WTC11 (cell line): ENCODE measurements around the gene NFS1. TPM values are rescaled to one million over a fixed set of nuclear protein-coding genes. Genes with fewer than 3 reads are reported as not detected.

Experiments used
- ATAC-seq: fragments of 200-7000 bp; cut with Tn5 transposase; 2 replicates; pipeline ENCODE4 v1.10.0; 2021; ENCODE audit warnings: mild to moderate bottlenecking, moderate library complexity
- CTCF ChIA-PET: fragments of 300-600 bp; sonication (Branson Sonifier 250); formaldehyde crosslinking; loops from one replicate; lab custom pipeline; 2021; ENCODE audit warnings: antibody characterized with exemption; lab: Charles Lee
- POLR2A ChIA-PET: fragments of 350-600 bp; sonication (Branson Sonifier 250); formaldehyde crosslinking; loops from one replicate; lab custom pipeline; 2021; ENCODE audit warnings: antibody characterized with exemption; lab: Charles Lee
- DNase-seq: peaks from one replicate; pipeline ENCODE4 v3.0.0; 2021; ENCODE audit warnings: low spot score
- H3K27ac Mint-ChIP-seq: 2 replicates; pipeline ENCODE4 v1.8.0; 2021; ENCODE audit warnings: mixed read lengths
- H3K27me3 Mint-ChIP-seq: 2 replicates; pipeline ENCODE4 v1.8.0; 2021; ENCODE audit warnings: low read depth, mild to moderate bottlenecking, moderate library complexity, mixed read lengths
- H3K36me3 Mint-ChIP-seq: 2 replicates; pipeline ENCODE4 v1.8.0; 2021; ENCODE audit warnings: mixed read lengths
- H3K4me1 Mint-ChIP-seq: 2 replicates; pipeline ENCODE4 v1.8.0; 2022; ENCODE audit warnings: mixed read lengths
- H3K4me3 Mint-ChIP-seq: 2 replicates; pipeline ENCODE4 v1.8.0; 2021; ENCODE audit warnings: mild to moderate bottlenecking, moderate library complexity, mixed read lengths
- H3K9me3 Mint-ChIP-seq: 2 replicates; pipeline ENCODE4 v1.8.0; 2021; ENCODE audit warnings: mixed read lengths
- EMX1 ChIP-seq: fragments of 250-450 bp; sonication (Bioruptor Pico); IDR thresholded peaks from 2 replicates; pipeline ENCODE4 v1.8.0; 2021; ENCODE audit warnings: mild to moderate bottlenecking
- FOXJ3 ChIP-seq: sonication (generic); formaldehyde crosslinking; IDR thresholded peaks from 2 replicates; pipeline ENCODE4 v1.9.0; 2021; ENCODE audit warnings: missing genetic modification reagents, mild to moderate bottlenecking, borderline replicate concordance
- FOXP1 ChIP-seq: sonication (generic); formaldehyde crosslinking; IDR thresholded peaks from 2 replicates; pipeline ENCODE4 v1.8.0; 2022; ENCODE audit warnings: missing genetic modification reagents, mild to moderate bottlenecking, moderate library complexity, borderline replicate concordance
- KAT7 ChIP-seq: sonication (generic); formaldehyde crosslinking; IDR thresholded peaks from 2 replicates; pipeline ENCODE4 v1.8.1; 2023; ENCODE audit warnings: missing genetic modification reagents, mild to moderate bottlenecking, borderline replicate concordance
- NR2C2 ChIP-seq: sonication (generic); formaldehyde crosslinking; IDR thresholded peaks from 2 replicates; pipeline ENCODE4 v1.8.0; 2022; ENCODE audit warnings: mild to moderate bottlenecking, missing genetic modification reagents
- NR3C1 ChIP-seq: sonication (generic); formaldehyde crosslinking; conservative IDR thresholded peaks from 2 replicates; pipeline ENCODE4 v1.8.1; 2023; ENCODE audit warnings: low read depth, mild to moderate bottlenecking, missing genetic modification reagents
- RORB ChIP-seq: fragments of 250-450 bp; sonication (Bioruptor Pico); IDR thresholded peaks from 2 replicates; pipeline ENCODE4 v1.9.0; 2021; ENCODE audit warnings: mild to moderate bottlenecking
- SP1 ChIP-seq: sonication (generic); formaldehyde crosslinking; conservative IDR thresholded peaks from 2 replicates; pipeline ENCODE4 v1.8.1; 2022; ENCODE audit warnings: missing genetic modification reagents
- TCF7 ChIP-seq: sonication (generic); formaldehyde crosslinking; IDR thresholded peaks from 2 replicates; pipeline ENCODE4 v1.8.0; 2022; ENCODE audit warnings: mild to moderate bottlenecking, low read depth, missing genetic modification reagents, moderate library complexity
- ZNF219 ChIP-seq: sonication (generic); formaldehyde crosslinking; IDR thresholded peaks from 2 replicates; pipeline ENCODE4 v1.8.0; 2023; ENCODE audit warnings: missing genetic modification reagents, mild to moderate bottlenecking, borderline replicate concordance
- ZNF317 ChIP-seq: sonication (generic); formaldehyde crosslinking; IDR thresholded peaks from 2 replicates; pipeline ENCODE4 v1.8.1; 2023; ENCODE audit warnings: low read depth, mild to moderate bottlenecking, moderate library complexity, missing genetic modification reagents, borderline replicate concordance
- ZNF423 ChIP-seq: fragments of 250-450 bp; sonication (Bioruptor Pico); IDR thresholded peaks from 2 replicates; pipeline ENCODE4 v2.1.2; 2022; ENCODE audit warnings: mild to moderate bottlenecking, moderate library complexity
- total RNA-seq: library from RNA; stranded (reverse); gene quantifications from 3 replicates; pipeline ENCODE4 v1.2.3, GENCODE V29; 2021
- TF ChIP-seq, protein P1 (sequence below): fragments of 250-450 bp; sonication (Bioruptor Pico); IDR thresholded peaks from 2 replicates; pipeline ENCODE4 v1.8.0; 2021; ENCODE audit warnings: mild to moderate bottlenecking
- TF ChIP-seq, protein P2 (sequence below): sonication (generic); formaldehyde crosslinking; IDR thresholded peaks from 2 replicates; pipeline ENCODE4 v1.8.0; 2022; ENCODE audit warnings: mild to moderate bottlenecking, missing genetic modification reagents
- TF ChIP-seq, protein P3 (sequence below): sonication (generic); formaldehyde crosslinking; IDR thresholded peaks from 2 replicates; pipeline ENCODE4 v1.8.1; 2023; ENCODE audit warnings: mild to moderate bottlenecking, missing genetic modification reagents
- TF ChIP-seq, protein P4 (sequence below): fragments of 250-450 bp; sonication (Bioruptor Pico); IDR thresholded peaks from 2 replicates; pipeline ENCODE4 v1.9.0; 2021; ENCODE audit warnings: mild to moderate bottlenecking
- TF ChIP-seq, protein P5 (sequence below): sonication (generic); formaldehyde crosslinking; IDR thresholded peaks from 2 replicates; pipeline ENCODE4 v1.8.1; 2023; ENCODE audit warnings: mild to moderate bottlenecking, missing genetic modification reagents, moderate library complexity

Gene NFS1
- total RNA-seq, 1 experiment from 2014 or later = 36.1 TPM

DNA sequence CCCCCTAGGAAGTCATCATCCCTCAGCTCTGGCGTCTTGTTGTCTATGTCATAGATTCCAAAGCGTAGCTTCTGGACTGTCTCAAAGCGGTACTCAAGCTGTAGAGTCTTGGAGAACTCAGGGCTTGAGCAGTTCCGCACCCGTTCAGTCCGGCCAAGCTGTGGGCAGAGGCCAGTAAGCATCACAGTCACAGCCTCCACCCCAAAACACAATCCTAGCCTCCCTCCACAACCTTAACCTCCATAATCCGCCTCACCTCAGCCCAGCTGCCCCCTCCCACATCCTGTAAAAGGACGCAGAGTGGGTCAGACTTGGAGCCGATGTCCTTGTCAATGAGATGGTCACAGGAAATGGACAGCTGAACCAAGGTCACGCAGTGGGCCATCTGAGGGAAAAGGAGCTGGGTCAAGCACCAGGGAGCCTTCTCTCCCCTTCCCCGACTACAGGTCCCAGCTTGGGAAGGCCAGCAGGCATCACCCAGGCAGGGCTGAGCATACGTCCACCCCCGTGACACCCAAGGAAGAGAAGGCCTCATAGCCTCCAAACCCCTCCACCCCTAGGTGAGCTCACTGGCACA lies 66.5 kb downstream of the NFS1 start:
- Mint-ChIP-seq H3K27me3 (no peaks in the 10 kb centered on the region), H3K9me3 (no peaks in the 10 kb centered on the region), H3K4me3 (no peak overlapping the region), H3K36me3 (peaks cover 39% of the 10 kb centered on the region), H3K27ac (no peak overlapping the region)
- DNase-seq = no peak
- CTCF ChIA-PET = interaction anchor here (0.7 kb wide), 1 partner anchor 322 kb away, joined by 3 read pairs; the partner anchor contains the start of gene SCAND1
- TF ChIP-seq FOXJ3 (CRISPR knock-in tag) = no peak
- TF ChIP-seq, all 79 proteins: peak for 0
- H3K4me1 Mint-ChIP-seq = no peaks in the 10 kb centered on the region
- POLR2A ChIA-PET = interaction anchor here (0.5 kb wide), 1 partner anchor 217 kb away, joined by 4 read pairs; no protein-coding TSS in a partner anchor
- ATAC-seq = no peak

DNA sequence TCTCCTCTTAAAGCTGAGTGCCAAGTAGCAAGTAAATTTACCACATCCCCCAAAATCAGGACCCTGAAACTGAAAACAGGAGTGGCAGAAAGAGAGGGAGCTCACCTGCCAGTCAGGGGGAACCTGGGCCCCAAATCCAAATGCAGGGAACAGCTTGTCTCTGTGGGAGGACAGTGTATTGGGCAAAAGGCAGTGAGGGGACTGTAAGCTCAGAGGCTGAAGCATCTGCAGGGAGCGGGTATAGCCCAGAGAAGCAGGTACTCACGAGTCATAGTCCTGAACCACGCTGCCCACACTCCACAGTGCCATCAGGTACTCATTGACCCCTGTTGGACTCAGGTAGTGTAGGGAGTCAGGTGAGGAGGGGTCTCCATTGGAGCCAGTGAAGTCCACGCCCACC lies 68.5 kb downstream of the NFS1 start:
- DNase-seq = no peak
- POLR2A ChIA-PET = no interaction called here
- CTCF ChIA-PET = interaction anchor here (1.2 to 2.0 kb wide), 2 partner anchors 12 to 26 kb away, joined by 8 read pairs; no protein-coding TSS in a partner anchor
- Mint-ChIP-seq H3K27ac (no peak overlapping the region), H3K36me3 (peaks cover 59% of the 10 kb centered on the region), H3K9me3 (peaks cover 2% of the 10 kb centered on the region; the same call in 1 of the 2 replicates), H3K4me1 (no peaks in the 10 kb centered on the region), H3K27me3 (no peaks in the 10 kb centered on the region), H3K4me3 (no peak overlapping the region)
- no peak for TF ChIP-seq KAT7 (CRISPR knock-in tag)
- no peak for TF ChIP-seq TCF7 (CRISPR knock-in tag)
- TF ChIP-seq FOXJ3 (CRISPR knock-in tag) = no peak
- TF ChIP-seq ZNF317 (CRISPR knock-in tag) = no peak
- no peak for TF ChIP-seq EMX1 (CRISPR knock-in tag)
- TF ChIP-seq ZNF423 (CRISPR knock-in tag) = no peak
- TF ChIP-seq, protein P1, sequence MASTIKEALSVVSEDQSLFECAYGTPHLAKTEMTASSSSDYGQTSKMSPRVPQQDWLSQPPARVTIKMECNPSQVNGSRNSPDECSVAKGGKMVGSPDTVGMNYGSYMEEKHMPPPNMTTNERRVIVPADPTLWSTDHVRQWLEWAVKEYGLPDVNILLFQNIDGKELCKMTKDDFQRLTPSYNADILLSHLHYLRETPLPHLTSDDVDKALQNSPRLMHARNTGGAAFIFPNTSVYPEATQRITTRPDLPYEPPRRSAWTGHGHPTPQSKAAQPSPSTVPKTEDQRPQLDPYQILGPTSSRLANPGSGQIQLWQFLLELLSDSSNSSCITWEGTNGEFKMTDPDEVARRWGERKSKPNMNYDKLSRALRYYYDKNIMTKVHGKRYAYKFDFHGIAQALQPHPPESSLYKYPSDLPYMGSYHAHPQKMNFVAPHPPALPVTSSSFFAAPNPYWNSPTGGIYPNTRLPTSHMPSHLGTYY (CRISPR knock-in tag) = no peak
- no peak for TF ChIP-seq FOXP1 (CRISPR knock-in tag)
- TF ChIP-seq, protein P2, sequence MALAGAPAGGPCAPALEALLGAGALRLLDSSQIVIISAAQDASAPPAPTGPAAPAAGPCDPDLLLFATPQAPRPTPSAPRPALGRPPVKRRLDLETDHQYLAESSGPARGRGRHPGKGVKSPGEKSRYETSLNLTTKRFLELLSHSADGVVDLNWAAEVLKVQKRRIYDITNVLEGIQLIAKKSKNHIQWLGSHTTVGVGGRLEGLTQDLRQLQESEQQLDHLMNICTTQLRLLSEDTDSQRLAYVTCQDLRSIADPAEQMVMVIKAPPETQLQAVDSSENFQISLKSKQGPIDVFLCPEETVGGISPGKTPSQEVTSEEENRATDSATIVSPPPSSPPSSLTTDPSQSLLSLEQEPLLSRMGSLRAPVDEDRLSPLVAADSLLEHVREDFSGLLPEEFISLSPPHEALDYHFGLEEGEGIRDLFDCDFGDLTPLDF (CRISPR knock-in tag) = no peak
- TF ChIP-seq SP1 = no peak
- TF ChIP-seq, protein P3, sequence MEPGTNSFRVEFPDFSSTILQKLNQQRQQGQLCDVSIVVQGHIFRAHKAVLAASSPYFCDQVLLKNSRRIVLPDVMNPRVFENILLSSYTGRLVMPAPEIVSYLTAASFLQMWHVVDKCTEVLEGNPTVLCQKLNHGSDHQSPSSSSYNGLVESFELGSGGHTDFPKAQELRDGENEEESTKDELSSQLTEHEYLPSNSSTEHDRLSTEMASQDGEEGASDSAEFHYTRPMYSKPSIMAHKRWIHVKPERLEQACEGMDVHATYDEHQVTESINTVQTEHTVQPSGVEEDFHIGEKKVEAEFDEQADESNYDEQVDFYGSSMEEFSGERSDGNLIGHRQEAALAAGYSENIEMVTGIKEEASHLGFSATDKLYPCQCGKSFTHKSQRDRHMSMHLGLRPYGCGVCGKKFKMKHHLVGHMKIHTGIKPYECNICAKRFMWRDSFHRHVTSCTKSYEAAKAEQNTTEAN = no peak
- TF ChIP-seq, protein P4, sequence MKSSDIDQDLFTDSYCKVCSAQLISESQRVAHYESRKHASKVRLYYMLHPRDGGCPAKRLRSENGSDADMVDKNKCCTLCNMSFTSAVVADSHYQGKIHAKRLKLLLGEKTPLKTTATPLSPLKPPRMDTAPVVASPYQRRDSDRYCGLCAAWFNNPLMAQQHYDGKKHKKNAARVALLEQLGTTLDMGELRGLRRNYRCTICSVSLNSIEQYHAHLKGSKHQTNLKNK = no peak
- no peak for TF ChIP-seq NR3C1 (CRISPR knock-in tag)
- TF ChIP-seq, protein P5, sequence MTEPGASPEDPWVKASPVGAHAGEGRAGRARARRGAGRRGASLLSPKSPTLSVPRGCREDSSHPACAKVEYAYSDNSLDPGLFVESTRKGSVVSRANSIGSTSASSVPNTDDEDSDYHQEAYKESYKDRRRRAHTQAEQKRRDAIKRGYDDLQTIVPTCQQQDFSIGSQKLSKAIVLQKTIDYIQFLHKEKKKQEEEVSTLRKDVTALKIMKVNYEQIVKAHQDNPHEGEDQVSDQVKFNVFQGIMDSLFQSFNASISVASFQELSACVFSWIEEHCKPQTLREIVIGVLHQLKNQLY (CRISPR knock-in tag) = no peak
- TF ChIP-seq NR2C2 (CRISPR knock-in tag) = no peak
- TF ChIP-seq RORB (CRISPR knock-in tag) = no peak
- no peak for TF ChIP-seq ZNF219 (CRISPR knock-in tag)
- no peak for ATAC-seq
